ENCODE data around the gene JRKL.
A peak's percentile ranks its signal among the peaks of the same experiment; 100 is the strongest.

JRKL gene

GRCh38 chr11:96389720-96390487 lies at the start of gene JRKL, which contains the start of gene CCDC82:
Gene JRKL, plus strand, starts transcription at chr11:96390013. Its CDS starts 637 bp downstream, at chr11:96390650.
Gene CCDC82, minus strand, starts transcription at chr11:96389912. Its CDS starts 5,165 bp downstream, at chr11:96384747.
- Mint-ChIP-seq H3K4me3 (peak within 1 kb of the TSS; percentile 86), H3K4me1 (peaks cover 40% of the 10 kb centered on the region), H3K9me3 (no peaks in the 10 kb centered on the region), H3K36me3 (peaks cover 34% of the 10 kb centered on the region), H3K27ac (peak within 1 kb of the TSS; percentile 90)
- DNase-seq (ENCODE audit: low spot score in 2 of 2) (peak; percentile 94 to 99), ATAC-seq (peak; percentile 97)

GRCh38 chr11:96340555-96340885 lies 49.3 kb upstream of the JRKL start:
- peaks cover 66% of the 10 kb centered on the region for H3K4me1 Mint-ChIP-seq
- H3K27ac Mint-ChIP-seq = peak overlapping the region; percentile 82
- DNase-seq (ENCODE audit: low spot score in 2 of 2) = no peak
- ATAC-seq = no peak
- H3K36me3 Mint-ChIP-seq = no peaks in the 10 kb centered on the region
- H3K4me3 Mint-ChIP-seq = peak overlapping the region; percentile 81
- no peaks in the 10 kb centered on the region for H3K9me3 Mint-ChIP-seq

- peaks cover 61% of the 10 kb centered on the region for H3K4me1 Mint-ChIP-seq
- H3K27ac Mint-ChIP-seq = peak overlapping the region; percentile 82
- peak overlapping the region; percentile 81 for H3K4me3 Mint-ChIP-seq
- H3K9me3 Mint-ChIP-seq = no peaks in the 10 kb centered on the region
- peak; percentile 42 to 87 for DNase-seq (ENCODE audit: low spot score in 2 of 2)
- peak; percentile 65 for ATAC-seq
- H3K36me3 Mint-ChIP-seq = no peaks in the 10 kb centered on the region
These were observed 48.4 kb upstream of the JRKL start for GRCh38 chr11:96341211-96342013.

- no peaks in the 10 kb centered on the region for H3K9me3 Mint-ChIP-seq
- DNase-seq (ENCODE audit: low spot score in 2 of 2) (no peak), ATAC-seq (no peak)
- peaks cover 55% of the 10 kb centered on the region for H3K4me1 Mint-ChIP-seq
- no peaks in the 10 kb centered on the region for H3K36me3 Mint-ChIP-seq
- H3K4me3 Mint-ChIP-seq = peak overlapping the region; percentile 81
- peak overlapping the region; percentile 82 for H3K27ac Mint-ChIP-seq
These were observed 47.5 kb upstream of the JRKL start for GRCh38 chr11:96342014-96342960.

DNA sequence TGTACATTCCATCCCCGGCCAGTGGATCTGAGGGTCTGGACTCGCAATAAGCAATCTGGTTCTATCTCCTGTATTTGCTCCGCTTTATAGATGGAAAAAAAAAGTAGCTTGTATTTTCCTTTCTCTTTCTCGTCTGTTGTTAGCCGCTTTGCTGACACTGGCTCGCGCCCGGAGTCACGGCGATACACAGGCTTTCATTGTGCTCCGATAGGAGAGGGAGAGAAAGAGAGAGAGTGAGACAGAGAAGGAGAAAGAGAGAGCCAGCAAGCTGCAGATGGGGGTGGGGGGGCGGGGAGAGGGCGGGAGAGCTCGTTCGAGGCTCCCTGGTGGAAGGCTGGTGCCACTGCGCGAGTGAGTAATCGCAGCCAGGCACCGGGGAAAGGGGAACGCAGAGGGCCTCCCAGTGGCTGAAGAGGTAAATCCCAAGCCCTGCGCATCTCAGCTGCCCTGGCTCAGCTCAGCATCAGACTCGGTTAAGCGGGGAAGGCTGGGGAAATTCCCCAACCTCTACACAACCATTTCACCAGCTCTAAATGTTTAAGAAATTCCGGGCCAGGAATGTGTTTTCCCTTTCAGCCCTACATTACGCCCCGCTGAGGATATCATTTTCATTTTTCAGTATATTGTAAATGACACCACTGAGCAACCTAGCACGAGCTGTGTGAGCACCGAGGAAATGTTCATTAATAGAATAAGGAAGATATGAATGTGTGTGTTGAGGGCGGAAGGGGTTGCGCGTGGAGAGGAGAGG lies 46.7 kb upstream of the JRKL start, which contains the start of gene MAML2:
Gene MAML2 (minus strand): TSS at position 235 of the 751 bp plus-strand sequence. CDS start 1,300 bp downstream, outside the sequence.
- peaks cover 46% of the 10 kb centered on the region for H3K4me1 Mint-ChIP-seq
- DNase-seq (ENCODE audit: low spot score in 2 of 2) (peak; percentile 64 to 89), ATAC-seq (peak; percentile 92)
- H3K4me3 Mint-ChIP-seq = peak within 1 kb of the TSS; percentile 81
- peak within 1 kb of the TSS; percentile 82 for H3K27ac Mint-ChIP-seq
- no peaks in the 10 kb centered on the region for H3K36me3 Mint-ChIP-seq
- H3K9me3 Mint-ChIP-seq = no peaks in the 10 kb centered on the region

DNA sequence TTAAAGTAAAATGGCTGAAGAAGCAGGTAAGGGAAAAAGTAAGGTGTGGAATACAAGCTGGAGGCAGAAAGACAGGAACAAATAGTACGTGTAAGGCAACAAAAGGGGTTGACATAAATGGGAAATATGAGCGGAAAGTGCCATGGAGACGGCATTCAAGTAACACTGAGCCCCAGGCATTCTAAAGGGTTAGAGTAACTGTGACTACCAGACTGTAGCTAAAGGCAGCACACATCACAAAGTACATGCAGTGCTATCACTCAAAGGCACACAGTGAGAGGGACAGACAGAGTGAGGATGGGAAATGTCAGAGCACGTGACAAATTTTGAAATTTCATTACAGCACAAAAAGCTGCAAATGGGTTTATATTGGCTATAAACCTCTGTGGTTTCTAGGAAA lies 33.0 kb upstream of the JRKL start:
- DNase-seq (ENCODE audit: low spot score in 2 of 2) (no peak), ATAC-seq (no peak)
- no peak overlapping the region for H3K27ac Mint-ChIP-seq
- no peaks in the 10 kb centered on the region for H3K9me3 Mint-ChIP-seq
- H3K4me1 Mint-ChIP-seq = peaks cover 14% of the 10 kb centered on the region
- H3K4me3 Mint-ChIP-seq = no peak overlapping the region
- H3K36me3 Mint-ChIP-seq = peaks cover 65% of the 10 kb centered on the region

GRCh38 chr11:96357794-96358193 lies 32.0 kb upstream of the JRKL start:
- H3K4me3 Mint-ChIP-seq = peak overlapping the region; percentile 15

GRCh38 chr11:96358321-96358720 lies 31.5 kb upstream of the JRKL start:
- ATAC-seq = no peak
- peaks cover 71% of the 10 kb centered on the region for H3K36me3 Mint-ChIP-seq

More at GRCh38 chr11:96357794-96358193, 32.0 kb upstream of the JRKL start:
- H3K36me3 Mint-ChIP-seq = peaks cover 69% of the 10 kb centered on the region
- H3K27ac Mint-ChIP-seq = peak overlapping the region; percentile 41
- no peaks in the 10 kb centered on the region for H3K9me3 Mint-ChIP-seq
- H3K4me1 Mint-ChIP-seq = peaks cover 14% of the 10 kb centered on the region
- ATAC-seq (peak; percentile 96), DNase-seq (ENCODE audit: low spot score in 2 of 2) (no peak)

GRCh38 chr11:96361778-96362177 lies 28.0 kb upstream of the JRKL start:
- Mint-ChIP-seq H3K36me3 (peaks cover 68% of the 10 kb centered on the region), H3K9me3 (no peaks in the 10 kb centered on the region), H3K4me1 (peaks cover 14% of the 10 kb centered on the region), H3K27ac (no peak overlapping the region), H3K4me3 (no peak overlapping the region)
- peak; percentile 89 for ATAC-seq
- DNase-seq (ENCODE audit: low spot score in 2 of 2) = no peak

More at GRCh38 chr11:96358321-96358720, 31.5 kb upstream of the JRKL start:
- H3K4me3 Mint-ChIP-seq = peak overlapping the region; percentile 15
- peaks cover 14% of the 10 kb centered on the region for H3K4me1 Mint-ChIP-seq
- H3K27ac Mint-ChIP-seq = peak overlapping the region; percentile 41
- H3K9me3 Mint-ChIP-seq = no peaks in the 10 kb centered on the region
- no peak for DNase-seq (ENCODE audit: low spot score in 2 of 2)

DNA sequence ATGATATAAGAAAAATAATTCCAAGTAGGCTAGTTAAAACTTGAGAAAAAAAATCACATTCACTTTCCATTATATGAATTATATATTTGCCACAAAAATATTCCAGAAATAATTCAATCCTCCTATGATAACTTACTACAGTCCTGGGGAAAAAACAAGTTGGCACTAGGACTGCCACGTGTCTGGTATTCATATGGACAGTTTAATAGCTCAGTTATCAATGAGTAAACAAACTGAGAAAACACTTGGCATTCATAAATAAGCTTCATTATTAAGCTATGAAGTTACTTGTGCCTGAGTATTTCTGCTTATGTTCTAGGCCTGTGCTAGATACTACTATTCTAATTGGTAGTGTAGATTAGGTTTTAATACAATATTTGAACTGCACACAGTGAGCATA lies 24.3 kb upstream of the JRKL start:
- H3K4me3 Mint-ChIP-seq = no peak overlapping the region
- ATAC-seq (no peak), DNase-seq (ENCODE audit: low spot score in 2 of 2) (no peak)
- no peak overlapping the region for H3K27ac Mint-ChIP-seq
- H3K4me1 Mint-ChIP-seq = no peaks in the 10 kb centered on the region
- H3K9me3 Mint-ChIP-seq = no peaks in the 10 kb centered on the region
- H3K36me3 Mint-ChIP-seq = peaks cover 79% of the 10 kb centered on the region

DNA sequence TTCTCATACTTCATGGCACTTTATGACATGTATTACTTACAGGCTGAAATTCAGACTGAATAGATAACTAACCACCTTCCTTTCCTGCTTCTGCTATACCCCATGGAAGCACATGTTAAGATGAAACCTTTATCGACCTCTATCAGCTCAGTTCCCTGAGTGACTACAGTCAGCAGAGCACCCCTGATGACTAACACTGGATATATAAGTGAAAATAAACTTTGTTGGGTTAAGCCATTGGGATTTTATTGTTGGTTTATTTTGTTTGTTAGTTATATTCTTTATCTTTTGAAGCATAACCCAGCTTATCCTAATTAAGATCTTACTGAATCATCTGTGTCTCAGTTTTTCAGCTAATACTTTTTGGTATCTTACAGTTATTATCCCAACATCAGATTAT lies 23.8 kb upstream of the JRKL start:
- Mint-ChIP-seq H3K36me3 (peaks cover 79% of the 10 kb centered on the region), H3K4me3 (no peak overlapping the region), H3K9me3 (no peaks in the 10 kb centered on the region), H3K4me1 (no peaks in the 10 kb centered on the region), H3K27ac (no peak overlapping the region)
- no peak for DNase-seq (ENCODE audit: low spot score in 2 of 2)
- no peak for ATAC-seq

DNA sequence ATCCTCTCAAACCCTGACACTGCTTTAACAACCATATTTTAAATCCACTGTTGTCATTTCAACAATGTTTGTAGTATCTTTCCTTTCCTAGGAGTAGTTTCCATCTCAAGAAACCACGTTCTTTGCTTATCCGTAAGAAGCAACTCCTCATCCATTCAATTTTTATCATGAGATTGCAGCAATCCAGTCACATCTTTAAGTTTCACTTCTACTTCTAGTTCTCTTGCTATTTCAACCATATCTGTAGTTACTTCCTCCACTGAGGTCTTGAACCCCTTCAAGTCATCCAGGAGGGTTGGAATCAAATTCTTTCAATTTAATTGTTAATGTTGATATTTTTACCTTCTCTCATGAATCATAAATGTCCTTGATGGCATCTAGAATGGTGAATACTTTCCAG lies 22.5 kb upstream of the JRKL start:
- no peak for ATAC-seq
- no peak overlapping the region for H3K4me3 Mint-ChIP-seq

GRCh38 chr11:96373826-96374225 lies 16.0 kb upstream of the JRKL start:
- no peak for ATAC-seq
- DNase-seq (ENCODE audit: low spot score in 2 of 2) = no peak
- peaks cover 57% of the 10 kb centered on the region for H3K36me3 Mint-ChIP-seq
- no peak overlapping the region for H3K4me3 Mint-ChIP-seq
- H3K9me3 Mint-ChIP-seq = no peaks in the 10 kb centered on the region
- H3K4me1 Mint-ChIP-seq = peaks cover 6% of the 10 kb centered on the region
- no peak overlapping the region for H3K27ac Mint-ChIP-seq

More for the DNA sequence above, 22.5 kb upstream of the JRKL start:
- DNase-seq (ENCODE audit: low spot score in 2 of 2) = no peak
- no peaks in the 10 kb centered on the region for H3K4me1 Mint-ChIP-seq
- peaks cover 77% of the 10 kb centered on the region for H3K36me3 Mint-ChIP-seq
- no peaks in the 10 kb centered on the region for H3K9me3 Mint-ChIP-seq
- no peak overlapping the region for H3K27ac Mint-ChIP-seq

GRCh38 chr11:96376796-96377195 lies 13.0 kb upstream of the JRKL start:
- Mint-ChIP-seq H3K9me3 (no peaks in the 10 kb centered on the region), H3K4me3 (no peak overlapping the region), H3K4me1 (peaks cover 6% of the 10 kb centered on the region), H3K27ac (no peak overlapping the region), H3K36me3 (peaks cover 55% of the 10 kb centered on the region)
- ATAC-seq (no peak), DNase-seq (ENCODE audit: low spot score in 2 of 2) (no peak)

Measured in stimulated activated effector memory CD8-positive, alpha-beta T cell treated with anti-CD3 and anti-CD28 coated beads, Interleukin-12 subunit alpha, Interleukin-12 subunit beta, amount 100 ng/mL, for 72 hours (primary cell).